NT2/D1 (cell line): ENCODE measurements around the gene CLDN5.

Source experiments
- DNase-seq: peaks from one replicate; pipeline ENCODE4 v3.0.0-alpha.2; 2011; ENCODE audit warnings: low read depth, low spot score
- H3K27me3 ChIP-seq: 2 replicates; pipeline ENCODE4 v1.6.0; 2011; ENCODE audit warnings: mild to moderate bottlenecking; ENCODE audit not compliant: insufficient read length, insufficient read depth
- H3K36me3 ChIP-seq: 2 replicates; pipeline ENCODE4 v1.6.1; 2011; ENCODE audit warnings: mild to moderate bottlenecking, low read length, mixed read lengths; ENCODE audit not compliant: insufficient read depth, insufficient read length
- H3K4me1 ChIP-seq: 2 replicates; pipeline ENCODE4 v1.5.1; 2011; ENCODE audit not compliant: insufficient read depth, insufficient read length
- H3K4me3 ChIP-seq: 2 replicates; pipeline ENCODE4 v1.5.1; 2011; ENCODE audit warnings: low read depth; ENCODE audit not compliant: insufficient read length
- H3K9ac ChIP-seq: 2 replicates; pipeline ENCODE4 v1.6.0; 2011; ENCODE audit warnings: low read depth; ENCODE audit not compliant: insufficient read length
- H3K9me3 ChIP-seq: 2 replicates; pipeline ENCODE4 v1.5.1; 2011; ENCODE audit warnings: mild to moderate bottlenecking, low read length; ENCODE audit not compliant: insufficient read depth
- SUZ12 ChIP-seq: IDR thresholded peaks from 2 replicates; pipeline ENCODE4 v1.6.1; 2011; ENCODE audit not compliant: insufficient read length, insufficient read depth; ENCODE audit errors: extremely low read depth
- YY1 ChIP-seq: IDR thresholded peaks from 2 replicates; pipeline ENCODE4 v1.6.1; 2011; ENCODE audit not compliant: insufficient read length, insufficient read depth
- ZNF274 ChIP-seq: IDR thresholded peaks from 2 replicates; pipeline ENCODE4 v1.6.1; 2011; ENCODE audit warnings: mild to moderate bottlenecking, low read depth, low read length

Gene CLDN5

GRCh38 chr22:19501897-19502447 is 22.2 kb downstream of the CLDN5 start:
- peaks cover 57% of the 10 kb centered on the region for H3K36me3 ChIP-seq

GRCh38 chr22:19499880-19500242 is 24.3 kb downstream of the CLDN5 start:
- no peak overlapping the region for H3K4me3 ChIP-seq
- no peaks in the 10 kb centered on the region for H3K9me3 ChIP-seq
- H3K9ac ChIP-seq: no peak overlapping the region
- DNase-seq: no peak
- H3K4me1 ChIP-seq: no peaks in the 10 kb centered on the region
- H3K36me3 ChIP-seq: peaks cover 61% of the 10 kb centered on the region
- no peaks in the 10 kb centered on the region for H3K27me3 ChIP-seq
- TF ChIP-seq SUZ12 (no peak), ZNF274 (no peak), YY1 (no peak)

More at GRCh38 chr22:19501897-19502447, 22.2 kb downstream of the CLDN5 start:
- no peak for DNase-seq
- Histone ChIP-seq H3K9ac (no peak overlapping the region), H3K27me3 (no peaks in the 10 kb centered on the region), H3K9me3 (no peaks in the 10 kb centered on the region), H3K4me3 (no peak overlapping the region), H3K4me1 (no peaks in the 10 kb centered on the region)
- TF ChIP-seq YY1 (no peak), SUZ12 (no peak), ZNF274 (no peak)

- H3K9ac ChIP-seq: no peak overlapping the region
- H3K9me3 ChIP-seq: no peaks in the 10 kb centered on the region
- peaks cover 66% of the 10 kb centered on the region for H3K36me3 ChIP-seq
- no peak for TF ChIP-seq SUZ12
- no peak for TF ChIP-seq YY1
- no peak for TF ChIP-seq ZNF274
- DNase-seq: no peak
- no peak overlapping the region for H3K4me3 ChIP-seq
- H3K27me3 ChIP-seq: no peaks in the 10 kb centered on the region
- no peaks in the 10 kb centered on the region for H3K4me1 ChIP-seq
Measured at GRCh38 chr22:19499236-19499879, 24.9 kb downstream of the CLDN5 start.

- Histone ChIP-seq H3K9ac (no peak overlapping the region), H3K4me1 (no peaks in the 10 kb centered on the region), H3K36me3 (peaks cover 71% of the 10 kb centered on the region), H3K4me3 (no peak overlapping the region), H3K27me3 (no peaks in the 10 kb centered on the region), H3K9me3 (no peaks in the 10 kb centered on the region)
- TF ChIP-seq ZNF274: no peak
- no peak for TF ChIP-seq SUZ12
- no peak for TF ChIP-seq YY1
- no peak for DNase-seq
Measured at GRCh38 chr22:19498866-19499190, 25.4 kb downstream of the CLDN5 start.

GRCh38 chr22:19498154-19498865 is 25.9 kb downstream of the CLDN5 start:
- no peaks in the 10 kb centered on the region for H3K4me1 ChIP-seq
- H3K27me3 ChIP-seq: no peaks in the 10 kb centered on the region
- DNase-seq: no peak
- no peaks in the 10 kb centered on the region for H3K9me3 ChIP-seq
- H3K9ac ChIP-seq: no peak overlapping the region
- H3K36me3 ChIP-seq: peaks cover 73% of the 10 kb centered on the region
- TF ChIP-seq SUZ12 (no peak), YY1 (no peak), ZNF274 (no peak)
- no peak overlapping the region for H3K4me3 ChIP-seq

- H3K9ac ChIP-seq: no peak overlapping the region
- H3K4me3 ChIP-seq: no peak overlapping the region
- TF ChIP-seq YY1 (no peak), ZNF274 (no peak), SUZ12 (no peak)
- DNase-seq: no peak
- H3K36me3 ChIP-seq: peaks cover 75% of the 10 kb centered on the region
- no peaks in the 10 kb centered on the region for H3K4me1 ChIP-seq
- no peaks in the 10 kb centered on the region for H3K9me3 ChIP-seq
- H3K27me3 ChIP-seq: no peaks in the 10 kb centered on the region
Measured at GRCh38 chr22:19497245-19497644, 27.0 kb downstream of the CLDN5 start.

- no peak for DNase-seq
- no peaks in the 10 kb centered on the region for H3K4me1 ChIP-seq
- H3K36me3 ChIP-seq: peaks cover 72% of the 10 kb centered on the region
- H3K27me3 ChIP-seq: no peaks in the 10 kb centered on the region
- H3K9me3 ChIP-seq: no peaks in the 10 kb centered on the region
- H3K4me3 ChIP-seq: no peak overlapping the region
- no peak overlapping the region for H3K9ac ChIP-seq
- TF ChIP-seq SUZ12 (no peak), YY1 (no peak), ZNF274 (no peak)
Measured at GRCh38 chr22:19496324-19496630, 27.9 kb downstream of the CLDN5 start.
